Small intestine (tissue), 7 donors: ENCODE results near the gene CFAP97. TPM values are rescaled to one million over a fixed set of nuclear protein-coding genes. Genes with fewer than 3 reads are reported as not detected.

Source experiments
- DNase-seq, 2 donors: peaks; one replicate each; pipeline versions ENCODE4 v3.0.0 to v3.0.0-alpha.2; 2013
- FAIRE-seq: peaks from 2 replicates; lab custom pipeline; 2012; peaks lifted over from hg19 to GRCh38; lab: Jason Lieb, UNC
- H3K27ac ChIP-seq, 3 donors: one replicate each; pipeline ENCODE4 v1.5.1; 2013; ENCODE audit warnings: low read length in 2 of 3, mild to moderate bottlenecking in 2 of 3, control low read depth in 1 of 3, inconsistent platforms in 1 of 3, low read depth in 1 of 3, moderate library complexity in 1 of 3
- H3K27me3 ChIP-seq, 3 donors: one replicate each; pipeline ENCODE4 v1.6.1; 2013; ENCODE audit warnings: low read length in 3 of 3, inconsistent platforms in 1 of 3; ENCODE audit not compliant: control insufficient read depth in 3 of 3, insufficient read depth in 3 of 3
- H3K36me3 ChIP-seq, 3 donors: one replicate each; pipeline ENCODE4 v1.6.1; 2013; ENCODE audit warnings: low read length in 3 of 3, inconsistent platforms in 1 of 3, low read depth in 1 of 3, mild to moderate bottlenecking in 1 of 3, moderate library complexity in 1 of 3; ENCODE audit not compliant: control insufficient read depth in 3 of 3, insufficient read depth in 2 of 3
- H3K4me1 ChIP-seq, 3 donors: one replicate each; pipeline ENCODE4 v1.6.1; 2013; ENCODE audit warnings: low read length in 2 of 3, inconsistent platforms in 1 of 3, low read depth in 1 of 3, mild to moderate bottlenecking in 1 of 3, moderate library complexity in 1 of 3; ENCODE audit not compliant: control insufficient read depth in 3 of 3, insufficient read depth in 2 of 3
- H3K4me3 ChIP-seq, 3 donors: one replicate each; pipeline ENCODE4 v1.5.1; 2013; ENCODE audit warnings: low read length in 3 of 3, control low read depth in 1 of 3, inconsistent platforms in 1 of 3, low read depth in 1 of 3, mild to moderate bottlenecking in 1 of 3, moderate library complexity in 1 of 3
- H3K9me3 ChIP-seq, 2 donors: one replicate each; pipeline ENCODE4 v1.6.1; 2013; ENCODE audit warnings: low read depth in 1 of 2, low read length in 1 of 2; ENCODE audit not compliant: control insufficient read depth in 2 of 2, insufficient read depth in 1 of 2
- WGBS, 3 donors: extraction: QIAGEN DNeasy Blood & Tissue Kit; methylation state at CpG; one replicate each; pipeline ENCODE4 v1.1.7; 2013; 5-methylcytosine and 5-hydroxymethylcytosine counted together
- polyA plus RNA-seq, 4 donors: library from polyadenylated mRNA; stranded (reverse) in 3 of 4; unstranded in 1 of 4; fragments of 200-250 nt in 3 of 4; fragments of 120-200 nt in 1 of 4; gene quantifications; one replicate each; pipeline versions ENCODE4 v1.2.1 to v1.2.3, GENCODE V29; 2013
- donor health status: healthy with polysubstance abuse.
- donor health status: control.
- donor health status: control.
- donor health status: Bipolar disorder and iron deficiency.
- donor health status: healthy.

The CFAP97 gene
- polyA plus RNA-seq, 4 donors = 1.6 to 19.7 (median 5.5) TPM

DNA sequence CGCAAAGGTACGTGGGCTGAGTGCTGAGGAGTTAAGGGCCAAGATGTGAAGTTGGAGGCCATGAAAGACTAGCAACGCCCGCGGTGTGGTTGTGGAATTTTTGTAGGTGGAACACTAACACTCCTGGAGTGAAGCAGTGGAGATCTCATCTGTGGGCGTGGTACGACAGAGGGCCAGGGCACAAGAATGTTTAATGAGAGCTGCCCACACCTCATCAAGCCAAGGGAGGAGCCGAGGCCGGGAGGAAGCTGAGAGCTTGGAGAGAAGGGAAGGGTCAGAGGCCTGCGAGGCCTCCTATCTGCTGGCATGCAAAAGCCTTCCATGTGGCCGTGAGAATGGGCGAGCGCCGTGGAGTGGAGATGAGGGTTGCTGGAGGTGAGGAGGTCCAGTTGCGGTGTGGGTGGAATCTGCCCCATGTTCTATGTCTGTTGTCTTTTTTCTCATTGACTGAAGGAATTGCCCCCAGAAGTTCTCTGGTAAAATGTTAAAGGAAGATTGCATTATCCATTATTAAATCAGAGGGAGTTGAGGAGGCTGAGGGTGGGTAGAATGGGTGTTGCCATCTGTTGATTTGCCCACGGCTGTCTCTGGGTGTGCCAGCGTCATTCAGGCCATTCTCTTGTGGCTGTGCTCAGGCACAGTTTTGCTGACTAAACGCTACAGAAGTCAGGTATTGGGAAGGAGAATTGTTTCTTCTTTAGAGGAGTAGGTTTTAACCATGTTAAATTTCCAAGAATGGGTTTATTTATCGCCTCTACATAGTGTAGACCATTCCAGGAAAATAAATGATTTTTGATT lies 25.4 kb upstream of the CFAP97 start:
- Histone ChIP-seq H3K36me3 (no peaks in the 10 kb centered on the region), H3K4me3 (no peak overlapping the region), H3K4me1 (peaks cover 0 to 19% (median 5%) of the 10 kb centered on the region in 3 donors), H3K9me3 (no peaks in the 10 kb centered on the region), H3K27ac (no peak overlapping the region), H3K27me3 (no peaks in the 10 kb centered on the region)
- 90 to 95% (median 91%) methylated on average over 19 of the region's 19 CpGs for WGBS, 3 donors
- DNase-seq (no peak), FAIRE-seq (no peak)

- WGBS, 3 donors = 87 to 96% (median 94%) methylated on average over 9 of the region's 9 CpGs
- Histone ChIP-seq H3K36me3 (no peaks in the 10 kb centered on the region), H3K4me3 (no peak overlapping the region), H3K27me3 (no peaks in the 10 kb centered on the region), H3K4me1 (peaks cover 0 to 17% (median 5%) of the 10 kb centered on the region in 3 donors), H3K9me3 (no peaks in the 10 kb centered on the region), H3K27ac (no peak overlapping the region)
- FAIRE-seq (no peak), DNase-seq (no peak)
These were observed 24.0 kb upstream of the CFAP97 start for GRCh38 chr4:185227713-185228278.

- DNase-seq (peak; percentile 51 to 59), FAIRE-seq (no peak)
- 33 to 51% (median 46%) methylated on average over 4 of the region's 4 CpGs for WGBS, 3 donors
- no peaks in the 10 kb centered on the region for H3K9me3 ChIP-seq
- peaks cover 0 to 14% (median 4%) of the 10 kb centered on the region in 3 donors for H3K4me1 ChIP-seq
- H3K4me3 ChIP-seq = no peak overlapping the region
- no peak overlapping the region for H3K27ac ChIP-seq
- no peaks in the 10 kb centered on the region for H3K27me3 ChIP-seq
- no peaks in the 10 kb centered on the region for H3K36me3 ChIP-seq
These were observed 23.3 kb upstream of the CFAP97 start for GRCh38 chr4:185227131-185227551.

DNA sequence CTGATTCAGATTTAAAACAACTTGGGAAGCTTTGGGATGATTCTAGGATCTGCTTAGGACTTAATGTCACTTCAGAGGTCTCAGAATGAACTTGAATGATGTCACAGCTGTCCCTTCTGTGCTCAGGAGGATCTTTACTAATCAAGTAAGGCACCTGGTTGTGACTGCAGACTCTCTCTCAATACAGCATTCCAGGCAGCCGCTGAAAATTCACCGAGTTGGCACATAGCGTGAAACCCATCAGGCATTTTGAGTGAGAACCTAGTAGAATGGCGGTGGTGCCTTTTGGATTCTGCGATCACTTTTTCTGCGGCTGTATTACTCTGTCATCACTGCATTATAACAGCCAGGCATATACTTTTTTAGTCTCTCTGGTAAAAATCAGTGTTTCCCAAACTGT lies 22.1 kb upstream of the CFAP97 start:
- H3K9me3 ChIP-seq = no peaks in the 10 kb centered on the region
- H3K27me3 ChIP-seq = no peaks in the 10 kb centered on the region
- no peak overlapping the region for H3K4me3 ChIP-seq
- FAIRE-seq (no peak), DNase-seq (no peak)
- no peaks in the 10 kb centered on the region for H3K36me3 ChIP-seq
- peaks cover 0 to 10% (median 0%) of the 10 kb centered on the region in 3 donors for H3K4me1 ChIP-seq
- 95 to 98% (median 97%) methylated on average over 6 of the region's 6 CpGs for WGBS, 3 donors
- no peak overlapping the region for H3K27ac ChIP-seq

DNA sequence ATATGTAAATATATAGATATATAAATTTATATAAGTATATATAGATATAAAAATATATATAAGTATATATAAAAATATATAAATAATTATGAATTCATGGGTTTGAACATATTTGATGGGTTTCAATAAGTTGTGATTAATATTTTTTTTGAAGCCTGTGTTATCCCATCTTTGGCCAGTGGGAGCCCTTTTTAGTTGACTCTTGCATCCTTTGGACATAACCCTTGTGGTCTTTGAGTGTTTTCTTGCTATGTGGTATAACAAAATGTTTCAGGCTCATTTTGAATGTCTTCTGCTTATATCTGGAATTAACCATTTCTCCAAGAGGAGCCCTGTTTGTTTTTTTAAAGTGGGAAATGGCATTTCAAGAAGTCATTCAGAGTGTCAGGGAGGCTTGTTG lies 20.8 kb upstream of the CFAP97 start:
- Histone ChIP-seq H3K4me3 (no peak overlapping the region), H3K9me3 (no peaks in the 10 kb centered on the region), H3K36me3 (no peaks in the 10 kb centered on the region), H3K27ac (no peak overlapping the region), H3K27me3 (no peaks in the 10 kb centered on the region), H3K4me1 (peaks cover 0 to 10% (median 0%) of the 10 kb centered on the region in 3 donors)
- DNase-seq (no peak), FAIRE-seq (no peak)

GRCh38 chr4:185222598-185222997 lies 18.8 kb upstream of the CFAP97 start:
- Histone ChIP-seq H3K4me3 (no peak overlapping the region), H3K36me3 (no peaks in the 10 kb centered on the region), H3K27ac (no peak overlapping the region), H3K4me1 (peaks cover 0 to 9% (median 0%) of the 10 kb centered on the region in 3 donors), H3K27me3 (no peaks in the 10 kb centered on the region), H3K9me3 (no peaks in the 10 kb centered on the region)
- FAIRE-seq (no peak), DNase-seq (no peak)

- DNase-seq (no peak), FAIRE-seq (no peak)
- Histone ChIP-seq H3K4me1 (peaks cover 0 to 2% (median 0%) of the 10 kb centered on the region in 3 donors), H3K27me3 (no peaks in the 10 kb centered on the region), H3K9me3 (no peaks in the 10 kb centered on the region), H3K27ac (no peak overlapping the region), H3K36me3 (no peaks in the 10 kb centered on the region), H3K4me3 (no peak overlapping the region)
- 66 to 94% (median 84%) methylated on average over 8 to 10 of the region's 10 CpGs for WGBS, 3 donors
These were observed 18.1 kb upstream of the CFAP97 start for GRCh38 chr4:185221912-185222311.

DNA sequence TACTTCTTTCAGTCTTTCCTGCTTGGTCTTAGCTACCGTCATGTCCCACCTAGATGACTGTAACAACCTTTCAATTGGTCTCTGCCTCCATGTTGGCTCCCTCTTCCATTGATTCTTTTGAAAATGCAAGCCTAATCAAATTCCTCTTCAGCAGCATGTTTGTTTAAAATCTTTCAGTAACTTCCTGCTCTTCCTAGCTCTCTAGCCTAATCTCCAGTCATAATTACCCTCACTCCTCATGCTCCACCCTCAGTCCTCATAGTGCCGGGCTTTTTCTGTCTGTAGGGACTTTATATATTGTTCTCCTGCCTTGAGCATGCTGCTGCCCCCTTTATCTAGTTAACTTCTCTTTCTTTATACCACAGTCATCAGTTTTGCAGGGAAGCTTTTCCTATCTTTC lies 17.7 kb upstream of the CFAP97 start:
- Histone ChIP-seq H3K27ac (no peak overlapping the region), H3K4me1 (no peaks in the 10 kb centered on the region), H3K4me3 (no peak overlapping the region), H3K36me3 (no peaks in the 10 kb centered on the region), H3K27me3 (no peaks in the 10 kb centered on the region), H3K9me3 (no peaks in the 10 kb centered on the region)
- 62 to 69% (median 62%) methylated on average over 2 of the region's 2 CpGs for WGBS, 3 donors
- DNase-seq (no peak), FAIRE-seq (no peak)
